GM20000 (cell line): Measurements from ENCODE around the gene NAXD.

Experiments used
- DNase-seq: peaks from one replicate; pipeline ENCODE4 v3.0.0; 2012; ENCODE audit warnings: low spot score
- TF ChIP-seq, protein P1 (sequence below): IDR thresholded peaks from 2 replicates; pipeline ENCODE4 v1.5.1; 2012; ENCODE audit warnings: mild to moderate bottlenecking, control low read depth; ENCODE audit errors: extremely low read depth, missing control alignments

Gene NAXD

GRCh38 chr13:110574161-110574560 lies 41.2 kb upstream of the NAXD start:
- DNase-seq: no peak
- TF ChIP-seq, protein P1, sequence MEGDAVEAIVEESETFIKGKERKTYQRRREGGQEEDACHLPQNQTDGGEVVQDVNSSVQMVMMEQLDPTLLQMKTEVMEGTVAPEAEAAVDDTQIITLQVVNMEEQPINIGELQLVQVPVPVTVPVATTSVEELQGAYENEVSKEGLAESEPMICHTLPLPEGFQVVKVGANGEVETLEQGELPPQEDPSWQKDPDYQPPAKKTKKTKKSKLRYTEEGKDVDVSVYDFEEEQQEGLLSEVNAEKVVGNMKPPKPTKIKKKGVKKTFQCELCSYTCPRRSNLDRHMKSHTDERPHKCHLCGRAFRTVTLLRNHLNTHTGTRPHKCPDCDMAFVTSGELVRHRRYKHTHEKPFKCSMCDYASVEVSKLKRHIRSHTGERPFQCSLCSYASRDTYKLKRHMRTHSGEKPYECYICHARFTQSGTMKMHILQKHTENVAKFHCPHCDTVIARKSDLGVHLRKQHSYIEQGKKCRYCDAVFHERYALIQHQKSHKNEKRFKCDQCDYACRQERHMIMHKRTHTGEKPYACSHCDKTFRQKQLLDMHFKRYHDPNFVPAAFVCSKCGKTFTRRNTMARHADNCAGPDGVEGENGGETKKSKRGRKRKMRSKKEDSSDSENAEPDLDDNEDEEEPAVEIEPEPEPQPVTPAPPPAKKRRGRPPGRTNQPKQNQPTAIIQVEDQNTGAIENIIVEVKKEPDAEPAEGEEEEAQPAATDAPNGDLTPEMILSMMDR: no peak

GRCh38 chr13:110575322-110576069 lies 39.8 kb upstream of the NAXD start:
- TF ChIP-seq, protein P1: no peak
- peak; percentile 77 for DNase-seq

GRCh38 chr13:110576070-110576394 lies 39.3 kb upstream of the NAXD start:
- DNase-seq: no peak

DNA sequence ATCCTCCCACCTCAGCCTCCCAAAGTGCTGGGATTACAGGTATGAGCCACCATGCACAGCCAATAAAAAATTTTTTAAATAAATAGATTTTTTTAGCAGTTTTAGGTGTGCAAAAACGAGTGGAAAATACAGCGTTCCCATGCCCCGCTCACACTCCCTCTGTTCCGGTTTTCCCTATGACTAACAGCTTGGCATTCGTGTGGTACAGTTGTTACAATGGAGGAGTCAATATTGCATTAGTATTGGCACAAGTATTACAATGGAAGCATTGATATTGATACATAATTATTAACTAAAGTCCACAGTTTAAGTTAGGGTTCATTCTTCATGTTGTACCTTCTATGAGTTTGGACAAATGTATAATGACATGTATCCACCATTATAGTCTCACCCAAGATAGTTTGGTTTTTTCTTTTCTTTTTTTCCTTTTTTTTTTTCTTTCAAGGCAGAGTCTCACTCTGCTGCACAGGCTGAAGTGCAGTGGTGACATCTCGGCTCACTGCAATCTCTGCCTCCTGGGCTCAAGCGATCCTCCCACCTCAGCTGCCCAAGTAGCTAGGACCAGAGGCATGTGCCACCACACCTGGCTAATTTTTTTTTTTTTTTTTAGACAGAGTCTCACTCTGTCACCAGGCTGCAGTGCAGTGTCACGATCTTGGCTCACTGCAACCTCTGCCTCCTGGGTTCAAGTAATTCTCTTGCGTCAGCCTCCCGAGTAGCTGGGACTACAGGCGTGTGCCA lies 38.4 kb upstream of the NAXD start:
- DNase-seq: no peak
- TF ChIP-seq, protein P1: no peak

More at GRCh38 chr13:110576070-110576394, 39.3 kb upstream of the NAXD start:
- TF ChIP-seq, protein P1: no peak

DNA sequence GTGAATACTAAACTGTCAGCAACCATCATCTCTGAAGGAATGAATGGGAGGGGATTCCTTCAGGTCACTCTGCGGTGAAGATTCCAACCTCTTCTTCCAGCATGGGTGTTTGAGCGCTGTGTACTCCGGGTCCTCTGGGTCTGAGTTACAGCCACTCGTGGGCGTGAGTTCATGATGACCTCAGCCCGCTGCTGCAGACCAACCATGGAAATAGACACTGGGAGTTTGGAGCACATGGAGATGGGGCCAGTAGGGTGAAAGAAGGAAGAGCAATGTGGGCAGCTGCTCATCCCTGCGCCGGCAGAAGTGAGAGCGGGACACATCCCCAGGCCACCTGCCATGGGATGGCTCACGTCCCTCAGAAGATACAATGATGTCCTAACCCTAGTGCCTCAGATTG lies 37.0 kb upstream of the NAXD start:
- DNase-seq: no peak
- TF ChIP-seq, protein P1: no peak

DNA sequence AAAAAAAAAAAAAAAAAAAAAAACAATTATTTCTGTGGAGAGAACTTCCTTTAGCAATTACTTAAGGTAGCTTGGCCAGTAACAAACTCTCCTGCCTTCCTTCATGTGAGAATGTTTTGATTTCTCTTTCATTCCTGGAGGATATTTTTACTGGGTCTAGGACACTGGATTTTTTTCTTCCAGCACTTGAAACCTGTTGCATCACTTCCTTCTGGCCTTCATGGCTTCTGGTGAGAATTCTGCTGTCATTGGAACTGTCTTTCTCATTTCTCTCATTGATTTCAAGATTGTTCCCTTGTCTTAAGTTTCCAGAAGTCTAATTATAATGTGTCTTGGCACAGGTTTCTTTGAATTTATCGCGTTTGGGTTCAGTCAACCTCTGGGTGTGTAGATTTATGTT lies 34.5 kb upstream of the NAXD start:
- DNase-seq: no peak
- TF ChIP-seq, protein P1: no peak

DNA sequence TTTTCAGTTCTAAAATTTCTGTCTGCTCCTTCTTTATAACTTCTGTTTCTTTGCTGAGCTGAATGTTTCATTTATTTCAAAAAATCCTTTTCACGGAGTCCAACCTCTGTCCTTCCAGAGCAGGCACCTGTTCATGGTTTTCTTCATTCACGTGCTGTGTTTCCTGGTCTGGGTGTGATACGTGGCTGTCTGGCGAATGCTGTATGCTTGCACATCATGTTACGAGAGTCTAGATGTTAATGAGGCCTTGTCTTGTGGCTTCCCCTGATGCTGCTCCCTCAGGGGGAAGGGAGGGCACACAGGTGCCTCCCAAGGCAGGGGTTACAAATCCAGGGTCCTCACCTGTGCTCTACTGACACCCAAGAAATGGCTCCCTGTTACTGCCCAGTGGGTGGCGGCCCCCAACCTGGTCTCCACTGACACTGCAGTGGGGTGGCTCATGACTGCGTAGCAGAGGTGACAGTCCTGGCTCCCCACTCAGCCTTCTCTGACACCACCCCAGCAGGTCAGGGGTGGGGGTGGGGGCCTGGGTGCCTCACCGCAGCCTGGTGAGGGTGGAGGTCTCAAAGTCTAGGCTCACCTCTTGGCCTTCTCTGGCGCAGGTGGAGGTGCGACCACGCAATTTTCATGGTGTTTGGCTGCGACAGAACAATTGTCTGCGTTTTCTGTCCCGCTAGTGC lies 33.7 kb upstream of the NAXD start:
- no peak for DNase-seq
- TF ChIP-seq, protein P1: no peak
